Cardiac muscle cell (in vitro differentiated cells and primary cell): ENCODE results near the gene WDR74. TPM values are rescaled to one million over a fixed set of nuclear protein-coding genes. Genes with fewer than 3 reads are reported as not detected.

ENCODE experiments used
- DNase-seq, 2 donors: peaks; one replicate each; pipeline versions ENCODE4 v3.0.0 to v3.0.0-alpha.2; 2010 to 2017; ENCODE audit warnings: low read depth in 1 of 2, low spot score in 1 of 2
- H3K27ac ChIP-seq: fragments of 200-600 bp; sonication (generic); 2 replicates; pipeline ENCODE4 v1.5.1; 2016
- H3K27me3 ChIP-seq: fragments of 200-600 bp; sonication (generic); 2 replicates; pipeline ENCODE4 v1.6.0; 2016; ENCODE audit warnings: control low read depth
- H3K36me3 ChIP-seq: fragments of 200-600 bp; sonication (generic); 2 replicates; pipeline ENCODE4 v1.5.1; 2016; ENCODE audit warnings: control low read depth
- H3K4me1 ChIP-seq: fragments of 200-600 bp; sonication (generic); 2 replicates; pipeline ENCODE4 v1.8.1; 2017; ENCODE audit warnings: low read depth, mild to moderate bottlenecking, mixed run types
- H3K4me3 ChIP-seq: fragments of 200-600 bp; sonication (generic); 2 replicates; pipeline ENCODE4 v1.5.1; 2016; ENCODE audit warnings: mild to moderate bottlenecking
- H3K9me3 ChIP-seq: fragments of 200-600 bp; sonication (generic); 2 replicates; pipeline ENCODE4 v1.5.1; 2017; ENCODE audit warnings: low read depth, mild to moderate bottlenecking, control low read depth
- polyA plus RNA-seq: library from polyadenylated mRNA; unstranded; fragments of >200 nt; fragmentation: Nextera tagmentation; extraction: Ambion mirVana; gene quantifications from 2 replicates; pipeline ENCODE4 v1.2.1, GENCODE V29; 2016
- total RNA-seq: library from RNA; depleted of rRNA; stranded (reverse); fragments of >200 nt; gene quantifications from 2 replicates; pipeline ENCODE4 v1.2.3, GENCODE V29; 2016
- TF ChIP-seq, protein P1 (sequence below): IDR thresholded peaks from 2 replicates; pipeline ENCODE4 v1.5.1; 2012; ENCODE audit warnings: low read depth, mild to moderate bottlenecking, low read length

WDR74 gene
- total and polyA plus RNA-seq, 2 experiments from 2014 or later: 42.1 to 63.3 TPM

GRCh38 chr11:62882788-62883501 is 43.6 kb upstream of the WDR74 start:
- Histone ChIP-seq H3K27me3 (no peaks in the 10 kb centered on the region), H3K4me1 (peaks cover 17% of the 10 kb centered on the region), H3K4me3 (no peak overlapping the region), H3K9me3 (no peaks in the 10 kb centered on the region), H3K27ac (peak overlapping the region; percentile 94), H3K36me3 (peaks cover 50% of the 10 kb centered on the region)
- no peak for DNase-seq
- TF ChIP-seq, protein P1, sequence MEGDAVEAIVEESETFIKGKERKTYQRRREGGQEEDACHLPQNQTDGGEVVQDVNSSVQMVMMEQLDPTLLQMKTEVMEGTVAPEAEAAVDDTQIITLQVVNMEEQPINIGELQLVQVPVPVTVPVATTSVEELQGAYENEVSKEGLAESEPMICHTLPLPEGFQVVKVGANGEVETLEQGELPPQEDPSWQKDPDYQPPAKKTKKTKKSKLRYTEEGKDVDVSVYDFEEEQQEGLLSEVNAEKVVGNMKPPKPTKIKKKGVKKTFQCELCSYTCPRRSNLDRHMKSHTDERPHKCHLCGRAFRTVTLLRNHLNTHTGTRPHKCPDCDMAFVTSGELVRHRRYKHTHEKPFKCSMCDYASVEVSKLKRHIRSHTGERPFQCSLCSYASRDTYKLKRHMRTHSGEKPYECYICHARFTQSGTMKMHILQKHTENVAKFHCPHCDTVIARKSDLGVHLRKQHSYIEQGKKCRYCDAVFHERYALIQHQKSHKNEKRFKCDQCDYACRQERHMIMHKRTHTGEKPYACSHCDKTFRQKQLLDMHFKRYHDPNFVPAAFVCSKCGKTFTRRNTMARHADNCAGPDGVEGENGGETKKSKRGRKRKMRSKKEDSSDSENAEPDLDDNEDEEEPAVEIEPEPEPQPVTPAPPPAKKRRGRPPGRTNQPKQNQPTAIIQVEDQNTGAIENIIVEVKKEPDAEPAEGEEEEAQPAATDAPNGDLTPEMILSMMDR: no peak

GRCh38 chr11:62882431-62882749 is 43.0 kb upstream of the WDR74 start:
- Histone ChIP-seq H3K4me3 (peak overlapping the region; percentile 70), H3K4me1 (peaks cover 17% of the 10 kb centered on the region), H3K27ac (peak overlapping the region; percentile 94), H3K36me3 (peaks cover 47% of the 10 kb centered on the region), H3K27me3 (no peaks in the 10 kb centered on the region), H3K9me3 (no peaks in the 10 kb centered on the region)
- DNase-seq: no peak
- TF ChIP-seq, protein P1: no peak

DNA sequence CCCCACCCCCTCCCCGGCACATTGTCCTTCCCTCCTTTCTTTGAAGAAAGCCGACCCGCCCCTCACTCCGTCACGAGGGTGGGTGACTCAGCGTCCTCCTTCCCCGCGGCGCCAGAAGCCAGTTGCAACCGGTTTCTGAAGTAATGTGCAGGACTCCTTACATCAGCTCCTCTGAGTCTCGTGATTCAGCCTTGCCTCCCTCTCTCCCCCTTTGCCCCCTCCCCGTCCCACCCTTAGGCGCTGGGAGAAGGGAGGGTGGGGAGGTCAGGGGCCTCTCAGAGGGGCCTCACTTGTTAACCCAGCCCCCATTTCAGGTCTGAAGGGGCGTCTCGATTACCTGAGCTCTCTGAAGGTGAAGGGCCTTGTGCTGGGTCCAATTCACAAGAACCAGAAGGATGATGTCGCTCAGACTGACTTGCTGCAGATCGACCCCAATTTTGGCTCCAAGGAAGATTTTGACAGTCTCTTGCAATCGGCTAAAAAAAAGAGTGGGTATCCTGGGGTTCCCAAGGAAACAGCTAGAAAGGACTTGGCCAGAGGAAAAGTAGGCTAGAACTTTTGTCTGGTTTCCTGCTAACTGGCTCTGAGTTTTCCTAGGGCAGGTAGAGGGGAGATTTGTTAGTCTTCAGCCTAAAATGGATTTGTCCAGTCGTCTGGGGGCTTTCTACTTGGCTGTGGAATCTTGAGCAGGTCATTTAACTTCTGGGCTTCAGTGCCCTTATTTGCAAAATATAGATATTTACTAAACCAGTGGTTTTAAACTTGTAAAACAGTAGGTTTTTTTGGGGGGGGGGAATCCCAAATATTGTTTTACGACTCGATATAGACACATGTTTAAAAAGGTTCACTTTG is 42.4 kb upstream of the WDR74 start:
- Histone ChIP-seq H3K4me3 (peak overlapping the region; percentile 70), H3K27ac (peak overlapping the region; percentile 94), H3K9me3 (no peaks in the 10 kb centered on the region), H3K27me3 (no peaks in the 10 kb centered on the region), H3K4me1 (peaks cover 17% of the 10 kb centered on the region), H3K36me3 (peaks cover 41% of the 10 kb centered on the region)
- peak; percentile 90 to 98 for DNase-seq
- TF ChIP-seq, protein P1: no peak

- Histone ChIP-seq H3K36me3 (peaks cover 33% of the 10 kb centered on the region), H3K4me3 (peak within 1 kb of the TSS; percentile 70), H3K27me3 (no peaks in the 10 kb centered on the region), H3K4me1 (peaks cover 17% of the 10 kb centered on the region), H3K9me3 (no peaks in the 10 kb centered on the region), H3K27ac (peak within 1 kb of the TSS; percentile 94)
- peak; percentile 92 to 93 for DNase-seq
- TF ChIP-seq, protein P1: peak; percentile 55
These were observed 41.6 kb upstream of the WDR74 start, which contains the start of gene SLC3A2 for GRCh38 chr11:62880803-62881578. Gene SLC3A2, plus strand, starts transcription at chr11:62880896. Its CDS starts 128 bp downstream, at chr11:62881024.

- Histone ChIP-seq H3K9me3 (no peaks in the 10 kb centered on the region), H3K4me3 (peak overlapping the region; percentile 70), H3K4me1 (peaks cover 17% of the 10 kb centered on the region), H3K27me3 (no peaks in the 10 kb centered on the region), H3K36me3 (peaks cover 26% of the 10 kb centered on the region), H3K27ac (peak overlapping the region; percentile 94)
- DNase-seq: peak; percentile 46 to 90
- TF ChIP-seq, protein P1: no peak
These were observed 40.9 kb upstream of the WDR74 start for GRCh38 chr11:62880231-62880802.
